Lung (tissue), 12 donors: ENCODE results near the gene SDK1. TPM values are rescaled to one million over a fixed set of nuclear protein-coding genes. Genes with fewer than 3 reads are reported as not detected.

Experiments used
- ATAC-seq: fragments of 200-7000 bp; cut with Tn5 transposase; one replicate; pipeline ENCODE4 v1.9.1; 2020; ENCODE audit warnings: moderate number of reproducible peaks; ENCODE audit not compliant: insufficient read depth, low FRiP score
- DNase-seq, 3 donors: peaks; one replicate each; pipeline ENCODE4 v3.0.0-alpha.2; 2013 to 2017
- H3K27ac ChIP-seq, 2 donors: one replicate each; pipeline ENCODE4 v1.5.1; 2013; ENCODE audit warnings: mild to moderate bottlenecking in 2 of 2, moderate library complexity in 2 of 2, control low read depth in 1 of 2, inconsistent platforms in 1 of 2, low read depth in 1 of 2, low read length in 1 of 2
- H3K27me3 ChIP-seq, 3 donors: one replicate each; pipeline ENCODE4 v1.5.1; 2013; ENCODE audit warnings: low read length in 2 of 3; ENCODE audit not compliant: control insufficient read depth in 3 of 3, insufficient read depth in 3 of 3
- H3K36me3 ChIP-seq, 4 donors: one replicate each; pipeline ENCODE4 v1.5.1; 2013; ENCODE audit warnings: low read length in 4 of 4, mild to moderate bottlenecking in 1 of 4, moderate library complexity in 1 of 4; ENCODE audit not compliant: control insufficient read depth in 4 of 4, insufficient read depth in 4 of 4
- H3K4me1 ChIP-seq, 5 donors: one replicate each; pipeline ENCODE4 v1.5.1; 2013; ENCODE audit warnings: low read length in 5 of 5, mild to moderate bottlenecking in 2 of 5, moderate library complexity in 1 of 5; ENCODE audit not compliant: control insufficient read depth in 5 of 5, insufficient read depth in 5 of 5
- H3K4me3 ChIP-seq: one replicate; pipeline ENCODE4 v1.5.1; 2013; ENCODE audit warnings: mild to moderate bottlenecking, control low read depth, moderate library complexity
- H3K9ac ChIP-seq, 2 donors: one replicate each; pipeline ENCODE4 v1.5.1; 2013; ENCODE audit warnings: low read length in 2 of 2, control low read depth in 1 of 2; ENCODE audit not compliant: insufficient read depth in 1 of 2
- H3K9me3 ChIP-seq, 4 donors: one replicate each; pipeline ENCODE4 v1.5.1; 2013; ENCODE audit warnings: low read length in 3 of 4, mild to moderate bottlenecking in 1 of 4, moderate library complexity in 1 of 4; ENCODE audit not compliant: control insufficient read depth in 4 of 4, insufficient read depth in 3 of 4
- CTCF ChIP-seq: IDR thresholded peaks from 2 replicates; pipeline ENCODE4 v1.5.1; 2012; ENCODE audit warnings: mild to moderate bottlenecking; ENCODE audit errors: control extremely low read depth, extremely low read depth
- WGBS, 2 donors: extraction: QIAGEN DNeasy Blood & Tissue Kit; methylation state at CpG; one replicate each; pipeline ENCODE4 v1.1.7; 2013; 5-methylcytosine and 5-hydroxymethylcytosine counted together
- polyA plus RNA-seq, 2 donors: library from polyadenylated mRNA; stranded (reverse); fragments of 200-250 nt; gene quantifications; one replicate each; pipeline ENCODE4 v1.2.1, GENCODE V29; 2013
- total RNA-seq, 2 donors: library from RNA; depleted of rRNA in 1 of 2; stranded (reverse); fragments of >200 nt in 1 of 2; gene quantifications; one replicate each; pipeline ENCODE4 v1.2.1, GENCODE V29; 2014 to 2021
- donor health status: control.
- donor health status: control.
- donor health status: Bipolar disorder and iron deficiency.
- donor health status: healthy.
- donor health status: DM: yes; HTN: yes; CAD: no.

The SDK1 gene
- total and polyA plus RNA-seq, 4 donors = 3.7 to 30.1 (median 12.7) TPM

- Histone ChIP-seq H3K27ac (no peak overlapping the region), H3K4me3 (no peak overlapping the region), H3K36me3 (no peaks in the 10 kb centered on the region), H3K4me1 (peaks cover 0 to 6% (median 0%) of the 10 kb centered on the region in 5 donors), H3K27me3 (no peaks in the 10 kb centered on the region), H3K9me3 (peaks cover 0 to 3% (median 0%) of the 10 kb centered on the region in 4 donors), H3K9ac (no peak overlapping the region)
- TF ChIP-seq CTCF = no peak
- ATAC-seq (no peak), DNase-seq (no peak)
- 46 to 74% methylated on average over 2 of the region's 2 CpGs for WGBS, 2 donors
These were observed 219.2 kb downstream of the SDK1 start for GRCh38 chr7:3520206-3520605.

GRCh38 chr7:3527496-3528124 lies 226.6 kb downstream of the SDK1 start:
- H3K27me3 ChIP-seq = no peaks in the 10 kb centered on the region
- no peak overlapping the region for H3K4me3 ChIP-seq
- H3K9me3 ChIP-seq = peaks cover 0 to 3% (median 0%) of the 10 kb centered on the region in 4 donors
- H3K36me3 ChIP-seq = no peaks in the 10 kb centered on the region
- H3K4me1 ChIP-seq = peaks cover 0 to 2% (median 0%) of the 10 kb centered on the region in 5 donors
- H3K27ac ChIP-seq = no peak overlapping the region
- WGBS, 2 donors = 95 to 98% methylated on average over 2 of the region's 2 CpGs
- ATAC-seq (no peak), DNase-seq (no peak)
- no peak overlapping the region for H3K9ac ChIP-seq
- no peak for TF ChIP-seq CTCF

- no peak for TF ChIP-seq CTCF
- WGBS, 2 donors = 70 to 95% methylated on average over 1 of the region's 1 CpG
- no peak for ATAC-seq
These were observed 232.0 kb downstream of the SDK1 start for GRCh38 chr7:3533040-3533439.

More at GRCh38 chr7:3533040-3533439, 232.0 kb downstream of the SDK1 start:
- DNase-seq = no peak
- Histone ChIP-seq H3K9me3 (no peaks in the 10 kb centered on the region), H3K4me1 (peaks cover 0 to 6% (median 0%) of the 10 kb centered on the region in 5 donors), H3K27ac (no peak overlapping the region), H3K27me3 (no peaks in the 10 kb centered on the region), H3K9ac (no peak overlapping the region), H3K36me3 (no peaks in the 10 kb centered on the region), H3K4me3 (no peak overlapping the region)
